SK-N-SH (cell line): ENCODE results near the gene PLEK2. TPM values are rescaled to one million over a fixed set of nuclear protein-coding genes. Genes with fewer than 3 reads are reported as not detected.
"Not testable (repeated sequence)": the region's sequence is repeated elsewhere in the genome, so short reads cannot be mapped to it uniquely, and the experiment has no call there.

Experiments
- CTCF ChIA-PET: fragments of 300-600, 350-600 bp; formaldehyde crosslinking; extraction: SDS; loops from one replicate; lab custom pipeline; 2021; lab: Yijun Ruan, JAX
- POLR2A ChIA-PET: fragments of 350-600 bp; sonication (Branson Sonifier 250); formaldehyde crosslinking; extraction: SDS; loops from one replicate; lab custom pipeline; 2020; ENCODE audit warnings: antibody characterized with exemption, inconsistent platforms; lab: Yijun Ruan, JAX
- DNase-seq: peaks from one replicate; pipeline ENCODE4 v3.0.0; 2012
- H2AFZ ChIP-seq: fragments of 200-600 bp; sonication (generic); 2 replicates; pipeline ENCODE4 v1.8.1; 2016; ENCODE audit warnings: antibody characterized with exemption, mild to moderate bottlenecking, low read depth
- H3F3A ChIP-seq: fragments of 200-600 bp; sonication (generic); replicated peaks from 2 replicates; pipeline ENCODE3; 2016; ENCODE audit warnings: antibody characterized with exemption, mild to moderate bottlenecking; ENCODE audit not compliant: insufficient read depth
- H3K27ac ChIP-seq, 2 experiments: fragments of 200-500 bp in 1 of 2; fragments of 200-600 bp in 1 of 2; sonication (Bioruptor generic) in 1 of 2; sonication (generic), shearing (Covaris generic) in 1 of 2; 2 replicates each; pipeline versions ENCODE4 v1.5.1 to v1.6.1; 2014 to 2016; ENCODE audit warnings: low read depth in 2 of 2, inconsistent platforms in 1 of 2, low read length in 1 of 2, mild to moderate bottlenecking in 1 of 2, mixed read lengths in 1 of 2
- H3K27me3 ChIP-seq: fragments of 200-600 bp; sonication (generic), shearing (Covaris generic); 2 replicates; pipeline ENCODE4 v1.6.1; 2016; ENCODE audit warnings: mixed run types; ENCODE audit not compliant: insufficient read depth
- H3K36me3 ChIP-seq, 2 experiments: fragments of 200-500 bp in 1 of 2; fragments of 200-600 bp in 1 of 2; sonication (Bioruptor generic) in 1 of 2; sonication (generic) in 1 of 2; replicated peaks in 1 of 2; 2 replicates each; pipeline versions ENCODE3 to v1.5.1; 2014 to 2016; ENCODE audit warnings: low read length in 1 of 2, mild to moderate bottlenecking in 1 of 2; ENCODE audit not compliant: insufficient read depth in 2 of 2, control insufficient read depth in 1 of 2
- H3K4me1 ChIP-seq, 2 experiments: fragments of 200-500 bp in 1 of 2; fragments of 200-600 bp in 1 of 2; sonication (Bioruptor generic) in 1 of 2; sonication (generic), shearing (Covaris generic) in 1 of 2; 2 replicates each; pipeline versions ENCODE4 v1.5.1 to v1.6.1; 2014 to 2016; ENCODE audit warnings: low read depth in 1 of 2, low read length in 1 of 2, mixed run types in 1 of 2; ENCODE audit not compliant: insufficient read depth in 2 of 2, control insufficient read depth in 1 of 2
- H3K4me2 ChIP-seq: fragments of 200-600 bp; sonication (generic), shearing (Covaris generic); 2 replicates; pipeline ENCODE4 v1.6.1; 2017; ENCODE audit warnings: mixed run types
- H3K4me3 ChIP-seq, 2 experiments: fragments of 200-500 bp in 1 of 2; fragments of 200-600 bp in 1 of 2; sonication (Bioruptor generic) in 1 of 2; sonication (generic), shearing (Covaris generic) in 1 of 2; 2 replicates each; pipeline versions ENCODE4 v1.5.1 to v1.8.1; 2014 to 2016; ENCODE audit warnings: low read depth in 2 of 2, inconsistent platforms in 1 of 2, low read length in 1 of 2, mild to moderate bottlenecking in 1 of 2, mixed read lengths in 1 of 2, moderate library complexity in 1 of 2
- H3K79me2 ChIP-seq: fragments of 200-600 bp; sonication (generic); 2 replicates; pipeline ENCODE4 v1.8.1; 2017; ENCODE audit warnings: mild to moderate bottlenecking; ENCODE audit not compliant: insufficient read depth
- H3K9ac ChIP-seq: fragments of 200-600 bp; sonication (generic); 2 replicates; pipeline ENCODE4 v1.6.1; 2017; ENCODE audit warnings: mixed run types
- H3K9me2 ChIP-seq: fragments of 200-600 bp; sonication (generic); 2 replicates; pipeline ENCODE4 v1.6.1; 2017; ENCODE audit warnings: mixed run types
- H3K9me3 ChIP-seq: fragments of 200-600 bp; sonication (generic); 2 replicates; pipeline ENCODE4 v1.6.1; 2017; ENCODE audit warnings: mixed run types, mild to moderate bottlenecking, moderate library complexity
- H4K20me1 ChIP-seq: fragments of 200-600 bp; sonication (generic); 2 replicates; pipeline ENCODE4 v1.6.1; 2017; ENCODE audit warnings: mild to moderate bottlenecking, mixed run types; ENCODE audit not compliant: insufficient read depth
- GABPA ChIP-seq: IDR thresholded peaks from 2 replicates; pipeline ENCODE4 v1.4.0; 2012; ENCODE audit warnings: low read depth, mild to moderate bottlenecking
- JUND ChIP-seq: IDR thresholded peaks from 2 replicates; pipeline ENCODE4 v1.4.0; 2012
- USF1 ChIP-seq: IDR thresholded peaks from 2 replicates; pipeline ENCODE4 v1.4.0; 2012; ENCODE audit warnings: low read depth, borderline replicate concordance
- WGBS: methylation state at CpG from one replicate; pipeline ENCODE4 v1.1.6; 2017; ENCODE audit warnings: low lambda C conversion rate; 5-methylcytosine and 5-hydroxymethylcytosine counted together
- polyA plus RNA-seq, 3 experiments: library from polyadenylated mRNA; depleted of rRNA; stranded (reverse); fragments of >200 nt; gene quantifications; 2 replicates each; pipeline ENCODE4 v1.2.3, GENCODE V29; 2012
- small RNA-seq, 7 experiments: library from RNA; depleted of rRNA; stranded (forward); fragments of <200 nt; gene quantifications; one replicate each; pipeline ENCODE3, GENCODE V24; 2012
- TF ChIP-seq, protein P1 (sequence below): IDR thresholded peaks from 2 replicates; pipeline ENCODE4 v1.4.0; 2012; ENCODE audit warnings: low read depth, borderline replicate concordance

PLEK2 gene
- polyA plus RNA-seq, 1 of the 3 experiments (the other 2 are of a cell fraction): 0.56 TPM

GRCh38 chr14:67343601-67344230 lies 68.2 kb downstream of the PLEK2 start:
- Histone ChIP-seq H3K4me2 (no peak overlapping the region), H3K9me3 (no peaks in the 10 kb centered on the region), H3K27me3 (no peaks in the 10 kb centered on the region), H3K79me2 (no peaks in the 10 kb centered on the region), H3K9ac (no peak overlapping the region), H3K9me2 (no peaks in the 10 kb centered on the region), H3K4me1 (no peaks in the 10 kb centered on the region), H2AFZ (no peak overlapping the region), H4K20me1 (no peaks in the 10 kb centered on the region), H3K27ac (no peak overlapping the region), H3F3A (peaks cover 17% of the 10 kb centered on the region), H3K4me3 (no peak overlapping the region), H3K36me3 (peaks cover 36 to 65% of the 10 kb centered on the region in 2 experiments)
- DNase-seq: no peak
- CTCF ChIA-PET: no interaction called here
- POLR2A ChIA-PET: no interaction called here
- TF ChIP-seq USF1: no peak
- TF ChIP-seq GABPA: no peak
- no peak for TF ChIP-seq JUND
- TF ChIP-seq, protein P1, sequence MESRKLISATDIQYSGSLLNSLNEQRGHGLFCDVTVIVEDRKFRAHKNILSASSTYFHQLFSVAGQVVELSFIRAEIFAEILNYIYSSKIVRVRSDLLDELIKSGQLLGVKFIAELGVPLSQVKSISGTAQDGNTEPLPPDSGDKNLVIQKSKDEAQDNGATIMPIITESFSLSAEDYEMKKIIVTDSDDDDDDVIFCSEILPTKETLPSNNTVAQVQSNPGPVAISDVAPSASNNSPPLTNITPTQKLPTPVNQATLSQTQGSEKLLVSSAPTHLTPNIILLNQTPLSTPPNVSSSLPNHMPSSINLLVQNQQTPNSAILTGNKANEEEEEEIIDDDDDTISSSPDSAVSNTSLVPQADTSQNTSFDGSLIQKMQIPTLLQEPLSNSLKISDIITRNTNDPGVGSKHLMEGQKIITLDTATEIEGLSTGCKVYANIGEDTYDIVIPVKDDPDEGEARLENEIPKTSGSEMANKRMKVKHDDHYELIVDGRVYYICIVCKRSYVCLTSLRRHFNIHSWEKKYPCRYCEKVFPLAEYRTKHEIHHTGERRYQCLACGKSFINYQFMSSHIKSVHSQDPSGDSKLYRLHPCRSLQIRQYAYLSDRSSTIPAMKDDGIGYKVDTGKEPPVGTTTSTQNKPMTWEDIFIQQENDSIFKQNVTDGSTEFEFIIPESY: no peak
- 89% methylated on average over 4 of the region's 4 CpGs for WGBS

- H3K4me1 ChIP-seq, H3K4me2 ChIP-seq, H3K27ac ChIP-seq, H2AFZ ChIP-seq, H3K27me3 ChIP-seq, POLR2A ChIA-PET, H3K9me2 ChIP-seq, H3K9me3 ChIP-seq, H3K4me3 ChIP-seq, H3K79me2 ChIP-seq, DNase-seq, CTCF ChIA-PET, H4K20me1 ChIP-seq, H3K9ac ChIP-seq: not testable (repeated sequence)
- Histone ChIP-seq H3F3A (peaks cover 32% of the 10 kb centered on the region), H3K36me3 (peaks cover 58 to 73% of the 10 kb centered on the region in 2 experiments)
- 99% methylated on average over 11 of the region's 31 CpGs for WGBS
Observed at GRCh38 chr14:67341231-67341630, 70.7 kb downstream of the PLEK2 start.

Small RNA genes within 50 kb of the gene (small RNA-seq; reads per million reads assigned to genes)
- 0 reads per million in 7 experiments for gene MIR5694
- gene RF00019: 0 reads per million in 7 experiments

Other genes with a start within 250 kb of the PLEK2 start
- 0.05 and 0.13 TPM in 2 replicates for gene GARIN2, start 222.7 kb downstream of the PLEK2 start, polyA plus RNA-seq (2012; rRNA removed)
- 8.0 and 11.5 TPM in 2 replicates for gene PALS1, start 170.7 kb downstream of the PLEK2 start, polyA plus RNA-seq (2012; rRNA removed)
- 39.2 and 51.9 TPM in 2 replicates for gene ATP6V1D, start 52.4 kb downstream of the PLEK2 start, polyA plus RNA-seq (2012; rRNA removed)
- 57.2 and 57.7 TPM in 2 replicates for gene EIF2S1, start 51.8 kb downstream of the PLEK2 start, polyA plus RNA-seq (2012; rRNA removed)
- gene TMEM229B, start 76.6 kb upstream of the PLEK2 start, polyA plus RNA-seq (2012; rRNA removed): 0.16 and 0.26 TPM in 2 replicates
- 1.5 and 1.6 TPM in 2 replicates for gene PLEKHH1, start 121.1 kb upstream of the PLEK2 start, polyA plus RNA-seq (2012; rRNA removed)
- gene PIGH, start 188.1 kb upstream of the PLEK2 start, polyA plus RNA-seq (2012; rRNA removed): 23.6 and 26.5 TPM in 2 replicates
- gene ARG2, start 207.8 kb upstream of the PLEK2 start, polyA plus RNA-seq (2012; rRNA removed): 2.6 TPM in 2 replicates